Astrocyte of the cerebellum (primary cell): ENCODE data around the gene SLC16A13.

ENCODE experiments used
- DNase-seq: peaks from one replicate; pipeline ENCODE4 v3.0.0-alpha.2; 2011; ENCODE audit warnings: low read depth
- H3K4me3 ChIP-seq: 2 replicates; pipeline ENCODE4 v1.5.1; 2011; ENCODE audit warnings: mild to moderate bottlenecking, low read depth, low read length, moderate library complexity
- CTCF ChIP-seq: IDR thresholded peaks from 2 replicates; pipeline ENCODE4 v1.5.1; 2012; ENCODE audit warnings: low read length, low read depth, moderate library complexity, mild to moderate bottlenecking; ENCODE audit errors: missing control alignments
- in situ Hi-C: cut with HindIII; loops from 2 replicates; pipeline ENCODE4 v1.10.0; 2017; ENCODE audit warnings: low sequenced_read_pairs

The SLC16A13 gene

GRCh38 chr17:7029096-7029495 lies 6.7 kb upstream of the SLC16A13 start:
- no peak for TF ChIP-seq CTCF
- in situ Hi-C loops, result no loop called here
- no peak overlapping the region for H3K4me3 ChIP-seq
- no peak for DNase-seq

- TF ChIP-seq CTCF, result no peak
- no peak overlapping the region for H3K4me3 ChIP-seq
- in situ Hi-C loops, result no loop called here
- no peak for DNase-seq
Observed at GRCh38 chr17:7029659-7030058, 6.2 kb upstream of the SLC16A13 start.

GRCh38 chr17:7034955-7035590 lies 742 bp upstream of the SLC16A13 start:
- in situ Hi-C loops, result no loop called here
- DNase-seq, result no peak
- TF ChIP-seq CTCF, result no peak
- peak overlapping the region; percentile 64 for H3K4me3 ChIP-seq

GRCh38 chr17:7038025-7038862 lies 2.4 kb downstream of the SLC16A13 start:
- in situ Hi-C loops, result no loop called here

GRCh38 chr17:7039832-7040231 lies 4.0 kb downstream of the SLC16A13 start:
- no peak for TF ChIP-seq CTCF
- in situ Hi-C loops, result no loop called here
- no peak for DNase-seq
- no peak overlapping the region for H3K4me3 ChIP-seq

More at GRCh38 chr17:7038025-7038862, 2.4 kb downstream of the SLC16A13 start:
- no peak overlapping the region for H3K4me3 ChIP-seq
- TF ChIP-seq CTCF, result no peak
- DNase-seq, result no peak

GRCh38 chr17:7041607-7042500 lies 6.0 kb downstream of the SLC16A13 start:
- DNase-seq, result no peak
- TF ChIP-seq CTCF, result no peak
- in situ Hi-C loops, result no loop called here
- H3K4me3 ChIP-seq, result no peak overlapping the region
